HFFc6 (cell line): ENCODE measurements around the gene ANTXR2. TPM values are rescaled to one million over a fixed set of nuclear protein-coding genes. Genes with fewer than 3 reads are reported as not detected.
"Not testable (repeated sequence)": the region's sequence is repeated elsewhere in the genome, so short reads cannot be mapped to it uniquely, and the experiment has no call there.

Experiments
- DNase-seq: peaks from one replicate; pipeline ENCODE4 v3.0.0-alpha.2; 2018
- H3K27ac Mint-ChIP-seq: 2 replicates; pipeline ENCODE4 v1.8.0; 2020; ENCODE audit warnings: mild to moderate bottlenecking, mixed read lengths
- H3K27me3 Mint-ChIP-seq: 2 replicates; pipeline ENCODE4 v1.8.0; 2021; ENCODE audit warnings: mild to moderate bottlenecking, moderate library complexity, mixed read lengths; ENCODE audit not compliant: insufficient read depth
- H3K36me3 Mint-ChIP-seq: 2 replicates; pipeline ENCODE4 v1.8.0; 2021; ENCODE audit warnings: low read depth, mixed read lengths
- H3K4me1 Mint-ChIP-seq: 2 replicates; pipeline ENCODE4 v1.8.0; 2020; ENCODE audit warnings: low read depth, mixed read lengths
- H3K4me3 Mint-ChIP-seq: 2 replicates; pipeline ENCODE4 v1.8.0; 2020; ENCODE audit warnings: mild to moderate bottlenecking, moderate library complexity, mixed read lengths
- H3K9me3 Mint-ChIP-seq: 2 replicates; pipeline ENCODE4 v1.8.0; 2020; ENCODE audit warnings: mild to moderate bottlenecking, mixed read lengths
- total RNA-seq, 6 experiments: library from RNA; stranded (reverse); fragmentation: NEBNext Ultra II Directional; extraction: Animal tissue kit (Norgen Biotek cat#: 25700); gene quantifications; 2 replicates in 1 of 6; 3 replicates in 5 of 6; pipeline ENCODE4 v1.2.3, GENCODE V29; 2021
- TF ChIP-seq, protein P1 (sequence below): fragments of 200-600 bp; sonication (generic); IDR thresholded peaks from 2 replicates; pipeline ENCODE4 v1.5.0; 2021; ENCODE audit warnings: antibody characterized with exemption, mild to moderate bottlenecking

The ANTXR2 gene
- total RNA-seq, 6 experiments from 2014 or later: 137 to 198 (median 144) TPM

- Mint-ChIP-seq H3K4me3 (no peak overlapping the region), H3K4me1 (no peaks in the 10 kb centered on the region), H3K27ac (no peak overlapping the region), H3K9me3 (no peaks in the 10 kb centered on the region), H3K36me3 (peaks cover 33% of the 10 kb centered on the region), H3K27me3 (no peaks in the 10 kb centered on the region; the same call in 1 of the 2 replicates)
- TF ChIP-seq, protein P1, sequence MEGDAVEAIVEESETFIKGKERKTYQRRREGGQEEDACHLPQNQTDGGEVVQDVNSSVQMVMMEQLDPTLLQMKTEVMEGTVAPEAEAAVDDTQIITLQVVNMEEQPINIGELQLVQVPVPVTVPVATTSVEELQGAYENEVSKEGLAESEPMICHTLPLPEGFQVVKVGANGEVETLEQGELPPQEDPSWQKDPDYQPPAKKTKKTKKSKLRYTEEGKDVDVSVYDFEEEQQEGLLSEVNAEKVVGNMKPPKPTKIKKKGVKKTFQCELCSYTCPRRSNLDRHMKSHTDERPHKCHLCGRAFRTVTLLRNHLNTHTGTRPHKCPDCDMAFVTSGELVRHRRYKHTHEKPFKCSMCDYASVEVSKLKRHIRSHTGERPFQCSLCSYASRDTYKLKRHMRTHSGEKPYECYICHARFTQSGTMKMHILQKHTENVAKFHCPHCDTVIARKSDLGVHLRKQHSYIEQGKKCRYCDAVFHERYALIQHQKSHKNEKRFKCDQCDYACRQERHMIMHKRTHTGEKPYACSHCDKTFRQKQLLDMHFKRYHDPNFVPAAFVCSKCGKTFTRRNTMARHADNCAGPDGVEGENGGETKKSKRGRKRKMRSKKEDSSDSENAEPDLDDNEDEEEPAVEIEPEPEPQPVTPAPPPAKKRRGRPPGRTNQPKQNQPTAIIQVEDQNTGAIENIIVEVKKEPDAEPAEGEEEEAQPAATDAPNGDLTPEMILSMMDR: no peak
- DNase-seq: no peak
Measured at GRCh38 chr4:79904331-79904730, 168.7 kb downstream of the ANTXR2 start.

GRCh38 chr4:79900182-79900581 is 172.8 kb downstream of the ANTXR2 start:
- no peak overlapping the region for H3K4me3 Mint-ChIP-seq
- no peak overlapping the region; the same call in 1 of the 2 replicates for H3K27ac Mint-ChIP-seq
- no peaks in the 10 kb centered on the region for H3K4me1 Mint-ChIP-seq
- H3K27me3 Mint-ChIP-seq: no peaks in the 10 kb centered on the region; the same call in none of the 2 replicates
- TF ChIP-seq, protein P1: no peak
- no peak for DNase-seq
- H3K36me3 Mint-ChIP-seq: peaks cover 7% of the 10 kb centered on the region; the same call in 1 of the 2 replicates
- H3K9me3 Mint-ChIP-seq: no peaks in the 10 kb centered on the region

DNA sequence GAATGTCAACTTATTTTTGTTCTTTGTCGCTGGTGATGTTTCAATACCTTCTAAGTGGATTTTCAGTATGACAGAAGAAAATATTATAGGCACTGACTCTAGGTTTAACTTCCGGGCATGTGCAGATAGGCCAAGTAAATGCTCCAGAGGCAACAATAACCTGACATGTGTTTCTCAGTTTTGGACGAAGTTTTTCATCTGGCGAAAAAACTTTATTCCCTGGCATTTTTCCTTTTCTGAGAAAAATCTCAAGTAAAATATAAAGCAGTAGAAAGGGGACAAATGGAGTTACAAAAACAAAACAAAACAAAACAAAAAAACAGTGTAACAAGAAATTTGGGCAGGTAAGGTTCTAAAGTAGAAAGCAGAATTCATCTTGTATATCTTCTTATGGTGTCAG is 173.5 kb downstream of the ANTXR2 start:
- no peaks in the 10 kb centered on the region; the same call in none of the 2 replicates for H3K27me3 Mint-ChIP-seq
- TF ChIP-seq, protein P1: no peak
- no peak overlapping the region for H3K4me3 Mint-ChIP-seq
- no peak for DNase-seq
- H3K27ac Mint-ChIP-seq: no peak overlapping the region
- H3K36me3 Mint-ChIP-seq: peaks cover 7% of the 10 kb centered on the region; the same call in 1 of the 2 replicates
- no peaks in the 10 kb centered on the region for H3K9me3 Mint-ChIP-seq
- no peaks in the 10 kb centered on the region for H3K4me1 Mint-ChIP-seq

DNA sequence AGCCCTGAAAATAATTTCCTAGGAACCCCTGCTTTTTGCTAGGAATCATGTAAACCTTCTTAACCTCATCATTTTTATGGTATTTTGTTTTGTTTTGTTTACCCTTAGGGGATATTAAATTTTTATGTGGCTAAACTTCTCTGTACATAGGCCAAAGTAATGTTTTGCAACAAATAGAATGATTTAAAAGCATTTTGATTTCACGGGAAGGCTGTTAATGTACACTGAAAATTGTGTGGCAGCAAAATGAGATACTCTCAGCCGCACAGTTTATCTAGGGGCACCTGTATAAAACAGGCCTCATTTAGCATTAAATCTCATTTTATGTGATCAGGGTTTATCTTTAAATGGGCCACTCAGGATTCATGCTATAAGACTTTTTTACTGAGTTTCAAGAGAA is 175.0 kb downstream of the ANTXR2 start:
- H3K36me3 Mint-ChIP-seq: no peaks in the 10 kb centered on the region
- H3K27me3 Mint-ChIP-seq: no peaks in the 10 kb centered on the region; the same call in 1 of the 2 replicates
- no peak overlapping the region for H3K27ac Mint-ChIP-seq

DNA sequence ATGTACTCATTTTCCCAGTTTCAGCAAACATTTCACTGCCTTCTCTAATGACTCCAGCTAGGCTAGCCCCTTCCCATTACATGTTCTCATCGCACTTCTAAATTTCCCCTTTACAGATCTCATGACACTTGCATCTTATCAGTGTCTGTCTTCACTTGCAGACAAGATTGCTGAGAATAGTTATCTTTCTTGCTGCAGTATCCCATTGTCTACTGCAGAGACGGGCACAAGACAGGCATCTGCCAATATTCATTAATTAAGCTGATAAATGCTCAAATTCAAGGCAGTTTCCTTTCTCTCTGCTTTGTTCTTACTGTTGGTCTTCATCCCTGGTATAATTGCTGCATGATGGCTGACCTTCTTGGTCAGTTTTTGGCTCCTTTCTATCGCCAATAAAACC is 175.9 kb downstream of the ANTXR2 start:
- H3K27ac Mint-ChIP-seq: no peak overlapping the region
- no peak for DNase-seq
- no peaks in the 10 kb centered on the region for H3K36me3 Mint-ChIP-seq
- TF ChIP-seq, protein P1: no peak
- no peaks in the 10 kb centered on the region for H3K9me3 Mint-ChIP-seq
- no peaks in the 10 kb centered on the region for H3K4me1 Mint-ChIP-seq
- H3K27me3 Mint-ChIP-seq: no peaks in the 10 kb centered on the region; the same call in 1 of the 2 replicates
- no peak overlapping the region for H3K4me3 Mint-ChIP-seq

More for the DNA sequence above, 175.0 kb downstream of the ANTXR2 start:
- no peaks in the 10 kb centered on the region for H3K9me3 Mint-ChIP-seq
- TF ChIP-seq, protein P1: no peak
- no peak for DNase-seq
- H3K4me1 Mint-ChIP-seq: no peaks in the 10 kb centered on the region
- H3K4me3 Mint-ChIP-seq: no peak overlapping the region

DNA sequence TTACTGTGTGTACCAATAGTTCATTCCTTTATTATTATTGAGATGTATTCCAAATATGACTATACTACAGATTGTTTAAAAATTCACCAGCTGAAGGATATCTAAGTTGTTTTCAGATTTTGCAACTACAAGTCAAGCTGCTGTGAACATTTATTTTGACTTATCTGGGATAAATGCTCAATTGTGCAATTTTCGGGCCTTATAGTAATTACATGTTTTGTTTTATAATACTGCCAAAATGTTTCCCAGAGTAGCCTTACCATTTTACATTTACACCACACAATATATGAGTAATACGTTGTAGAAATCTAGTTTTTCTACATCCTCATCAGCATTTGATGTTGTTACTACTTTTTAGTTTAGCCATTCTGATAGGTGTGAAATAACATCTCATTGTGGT is 179.6 kb downstream of the ANTXR2 start:
- no peaks in the 10 kb centered on the region for H3K4me1 Mint-ChIP-seq
- no peaks in the 10 kb centered on the region for H3K9me3 Mint-ChIP-seq
- no peak overlapping the region for H3K4me3 Mint-ChIP-seq
- DNase-seq: no peak
- TF ChIP-seq, protein P1: no peak
- no peaks in the 10 kb centered on the region; the same call in 1 of the 2 replicates for H3K27me3 Mint-ChIP-seq
- no peak overlapping the region for H3K27ac Mint-ChIP-seq
- H3K36me3 Mint-ChIP-seq: no peaks in the 10 kb centered on the region

GRCh38 chr4:79889026-79889425 is 184.0 kb downstream of the ANTXR2 start:
- not testable (repeated sequence) for DNase-seq, H3K27me3 Mint-ChIP-seq, H3K4me1 Mint-ChIP-seq, H3K27ac Mint-ChIP-seq, H3K36me3 Mint-ChIP-seq, H3K4me3 Mint-ChIP-seq, H3K9me3 Mint-ChIP-seq
